ENCODE results near the gene NFAM1.

GRCh38 chr22:42338479-42338878 is 93.7 kb downstream of the NFAM1 start:
- TF ChIP-seq CTCF (IDR thresholded peaks at IDR 0.05) = no peak
- no peak for TF ChIP-seq EZH2 (IDR thresholded peaks at IDR 0.05)
- TF ChIP-seq EZH2phosphoT487 (IDR thresholded peaks at IDR 0.05) = no peak

Data from neural progenitor cell (in vitro differentiated cells).